Measurements from ENCODE around the gene CTAGE9. TPM values are rescaled to one million over a fixed set of nuclear protein-coding genes. Genes with fewer than 3 reads are reported as not detected.
A peak's percentile ranks its signal among the peaks of the same experiment; 100 is the strongest.

Gene CTAGE9
- total RNA-seq, 1 donor from 2014 or later: not detected

DNA sequence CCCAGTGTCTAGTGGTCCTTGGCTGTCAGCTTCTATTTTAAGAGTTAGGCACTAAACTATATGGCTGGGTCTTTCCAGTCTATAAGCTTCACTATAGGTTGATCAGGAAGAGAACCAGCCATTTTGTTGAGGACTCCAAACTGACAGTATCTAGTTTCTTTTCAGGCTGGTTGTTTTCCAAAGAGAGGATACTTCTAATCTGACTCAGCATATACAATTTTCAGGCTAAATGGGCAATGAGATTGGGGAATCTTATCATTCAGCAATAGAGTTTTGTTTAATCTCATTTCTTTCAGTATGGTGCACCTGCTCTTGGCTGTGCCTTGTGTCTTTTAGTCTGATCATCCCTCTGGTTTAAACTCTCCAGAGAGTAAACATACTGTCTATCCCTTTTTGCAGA, 20.4 kb upstream of the CTAGE9 start:
- no peak for DNase-seq (ENCODE audit: low read depth)
- no peak overlapping the region for H2AFZ ChIP-seq (ENCODE audit: low read depth, low read length)
- H3K27me3 Mint-ChIP-seq (ENCODE audit: low read depth, unreplicated experiment): no peaks in the 10 kb centered on the region

GRCh38 chr6:131730264-131730663, 19.4 kb upstream of the CTAGE9 start:
- H3K27ac ChIP-seq (ENCODE audit: low read depth, low read length): no peak overlapping the region
- no peaks in the 10 kb centered on the region for H3K79me2 ChIP-seq (ENCODE audit: insufficient read depth, low read length)
- DNase-seq (ENCODE audit: low read depth): no peak
- H3K36me3 ChIP-seq (ENCODE audit: insufficient read depth, low read length): no peaks in the 10 kb centered on the region
- H3K9ac ChIP-seq (ENCODE audit: low read length): no peak overlapping the region
- peaks cover 4% of the 10 kb centered on the region for H3K4me1 Mint-ChIP-seq (ENCODE audit: low read depth, unreplicated experiment)
- H4K20me1 ChIP-seq (ENCODE audit: insufficient read depth, low read length): no peaks in the 10 kb centered on the region
- no peak overlapping the region for H2AFZ ChIP-seq (ENCODE audit: low read depth, low read length)
- H3K27ac Mint-ChIP-seq (ENCODE audit: unreplicated experiment): no peak overlapping the region
- no peaks in the 10 kb centered on the region for H3K27me3 Mint-ChIP-seq (ENCODE audit: low read depth, unreplicated experiment)
- no peak overlapping the region for H3K4me2 ChIP-seq (ENCODE audit: low read length)
- no peaks in the 10 kb centered on the region for H3K36me3 Mint-ChIP-seq (ENCODE audit: low read depth, unreplicated experiment)
- H3K9me3 ChIP-seq (ENCODE audit: insufficient read depth, low read depth, low read length): no peaks in the 10 kb centered on the region
- no peaks in the 10 kb centered on the region for H3K27me3 ChIP-seq (ENCODE audit: insufficient read depth, low read length)
- TF ChIP-seq CTCF (IDR thresholded peaks at IDR 0.05; ENCODE audit: insufficient read depth, low read depth, low read length) (no peak), EZH2 (IDR thresholded peaks at IDR 0.05; ENCODE audit: insufficient read depth, low read length) (no peak)
- H3K9me3 Mint-ChIP-seq (ENCODE audit: unreplicated experiment): no peaks in the 10 kb centered on the region
- no peak overlapping the region for H3K4me3 ChIP-seq (ENCODE audit: insufficient read depth, low read depth, low read length)
- peaks cover 12% of the 10 kb centered on the region for H3K4me1 ChIP-seq (ENCODE audit: insufficient read depth, low read length)
- no peak for FAIRE-seq
- H3K4me3 Mint-ChIP-seq (ENCODE audit: unreplicated experiment): no peak overlapping the region

More for the DNA sequence above, 20.4 kb upstream of the CTAGE9 start:
- no peaks in the 10 kb centered on the region for H3K36me3 ChIP-seq (ENCODE audit: insufficient read depth, low read length)
- H3K27ac Mint-ChIP-seq (ENCODE audit: unreplicated experiment): no peak overlapping the region
- no peaks in the 10 kb centered on the region for H3K9me3 Mint-ChIP-seq (ENCODE audit: unreplicated experiment)
- H3K79me2 ChIP-seq (ENCODE audit: insufficient read depth, low read length): no peaks in the 10 kb centered on the region
- no peak overlapping the region for H3K4me2 ChIP-seq (ENCODE audit: low read length)
- H4K20me1 ChIP-seq (ENCODE audit: insufficient read depth, low read length): no peaks in the 10 kb centered on the region
- H3K4me1 Mint-ChIP-seq (ENCODE audit: low read depth, unreplicated experiment): peaks cover 4% of the 10 kb centered on the region
- H3K27me3 ChIP-seq (ENCODE audit: insufficient read depth, low read length): no peaks in the 10 kb centered on the region
- no peak overlapping the region for H3K4me3 ChIP-seq (ENCODE audit: insufficient read depth, low read depth, low read length)
- H3K4me1 ChIP-seq (ENCODE audit: insufficient read depth, low read length): peaks cover 12% of the 10 kb centered on the region
- H3K9me3 ChIP-seq (ENCODE audit: insufficient read depth, low read depth, low read length): no peaks in the 10 kb centered on the region
- no peak overlapping the region for H3K4me3 Mint-ChIP-seq (ENCODE audit: unreplicated experiment)
- no peak overlapping the region for H3K27ac ChIP-seq (ENCODE audit: low read depth, low read length)
- no peaks in the 10 kb centered on the region for H3K36me3 Mint-ChIP-seq (ENCODE audit: low read depth, unreplicated experiment)
- no peak for FAIRE-seq
- TF ChIP-seq CTCF (IDR thresholded peaks at IDR 0.05; ENCODE audit: insufficient read depth, low read depth, low read length) (no peak), EZH2 (IDR thresholded peaks at IDR 0.05; ENCODE audit: insufficient read depth, low read length) (no peak)
- H3K9ac ChIP-seq (ENCODE audit: low read length): no peak overlapping the region

GRCh38 chr6:131729550-131729949, 18.7 kb upstream of the CTAGE9 start:
- Mint-ChIP-seq H3K27me3 (ENCODE audit: low read depth, unreplicated experiment) (no peaks in the 10 kb centered on the region), H3K4me3 (ENCODE audit: unreplicated experiment) (no peak overlapping the region), H3K36me3 (ENCODE audit: low read depth, unreplicated experiment) (no peaks in the 10 kb centered on the region), H3K27ac (ENCODE audit: unreplicated experiment) (no peak overlapping the region), H3K9me3 (ENCODE audit: unreplicated experiment) (no peaks in the 10 kb centered on the region), H3K4me1 (ENCODE audit: low read depth, unreplicated experiment) (peaks cover 4% of the 10 kb centered on the region)
- DNase-seq (ENCODE audit: low read depth) (peak; percentile 9), FAIRE-seq (no peak)
- TF ChIP-seq EZH2 (IDR thresholded peaks at IDR 0.05; ENCODE audit: insufficient read depth, low read length) (no peak), CTCF (IDR thresholded peaks at IDR 0.05; ENCODE audit: insufficient read depth, low read depth, low read length) (no peak)
- Histone ChIP-seq H4K20me1 (ENCODE audit: insufficient read depth, low read length) (no peaks in the 10 kb centered on the region), H3K4me1 (ENCODE audit: insufficient read depth, low read length) (peaks cover 12% of the 10 kb centered on the region), H3K9me3 (ENCODE audit: insufficient read depth, low read depth, low read length) (no peaks in the 10 kb centered on the region), H3K79me2 (ENCODE audit: insufficient read depth, low read length) (no peaks in the 10 kb centered on the region), H3K27ac (ENCODE audit: low read depth, low read length) (no peak overlapping the region), H3K4me2 (ENCODE audit: low read length) (no peak overlapping the region), H3K27me3 (ENCODE audit: insufficient read depth, low read length) (no peaks in the 10 kb centered on the region), H3K36me3 (ENCODE audit: insufficient read depth, low read length) (no peaks in the 10 kb centered on the region), H3K9ac (ENCODE audit: low read length) (no peak overlapping the region), H3K4me3 (ENCODE audit: insufficient read depth, low read depth, low read length) (no peak overlapping the region), H2AFZ (ENCODE audit: low read depth, low read length) (no peak overlapping the region)
